HG03460 (cell line): Measurements from ENCODE around the gene TMEM174.

Experiments
- ATAC-seq: cut with Tn5 transposase; IDR thresholded peaks from one replicate; pipeline ENCODE4 v1.9.1; 2021; ENCODE audit not compliant: unreplicated experiment

The TMEM174 gene

DNA sequence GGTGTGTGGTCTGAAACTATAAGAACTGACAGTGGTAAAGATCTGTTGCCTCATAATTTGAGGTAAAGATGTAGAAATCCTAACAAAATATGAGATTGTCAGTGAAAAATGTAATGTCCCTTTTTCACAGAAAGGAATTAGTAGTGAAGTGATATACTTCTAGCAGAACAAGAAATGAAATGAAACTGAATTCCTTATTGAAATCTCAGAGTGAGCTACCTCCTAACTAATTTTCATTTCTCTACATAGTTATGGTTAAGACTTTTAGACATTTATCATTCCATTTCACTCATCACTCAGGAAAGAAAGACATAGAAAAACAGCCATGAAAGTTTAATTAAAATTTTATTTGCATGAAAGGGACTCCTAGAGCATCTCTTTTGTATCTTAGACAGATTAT lies 48.7 kb downstream of the TMEM174 start:
- ATAC-seq = no peak

DNA sequence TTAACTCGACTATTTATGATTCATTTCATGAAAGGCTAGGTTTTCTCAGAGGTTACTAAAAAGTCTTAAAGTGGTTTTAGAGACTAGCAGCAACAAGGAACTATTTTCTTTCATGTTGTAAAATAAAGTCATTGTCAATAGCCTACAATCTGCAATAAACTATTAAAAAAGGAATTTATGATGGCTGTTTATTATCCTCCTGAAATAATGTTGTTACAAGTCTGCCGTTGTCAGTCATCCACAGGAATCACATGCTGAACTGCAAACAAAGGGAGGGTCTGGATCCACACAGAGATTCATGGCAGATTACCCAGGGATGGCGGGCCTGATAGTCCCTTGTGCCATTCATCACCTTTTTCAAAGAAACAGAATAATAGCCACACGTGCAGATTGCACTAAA lies 49.2 kb downstream of the TMEM174 start:
- ATAC-seq = no peak
